OCI-LY7 (cell line): ENCODE results near the gene ADRA2A. TPM values are rescaled to one million over a fixed set of nuclear protein-coding genes. Genes with fewer than 3 reads are reported as not detected.

Experiments used
- BruUV-seq: library from RNA; stranded (reverse); fragments of 400-500 nt; replicated peaks from 2 replicates; lab custom pipeline; 2021; lab: Mats Ljungman, UMichigan
- CTCF ChIA-PET: fragments of 300-600 bp; sonication (Branson Sonifier 250); formaldehyde crosslinking; loops from one replicate; lab custom pipeline; 2022; ENCODE audit warnings: antibody characterized with exemption; ENCODE audit not compliant: unreplicated experiment; lab: Charles Lee
- POLR2A ChIA-PET: fragments of 300-600 bp; sonication (Branson Sonifier 250); formaldehyde crosslinking; loops from one replicate; lab custom pipeline; 2022; ENCODE audit warnings: antibody characterized with exemption; lab: Charles Lee
- DNase-seq: peaks from one replicate; pipeline ENCODE4 v3.0.0-alpha.2; 2015; ENCODE audit warnings: low spot score
- H2AFZ ChIP-seq: fragments of 200-600 bp; sonication (generic), shearing (Covaris generic); 2 replicates; pipeline ENCODE4 v1.6.1; 2014; ENCODE audit warnings: mild to moderate bottlenecking, antibody characterized with exemption, low read length, moderate library complexity
- H3K27ac ChIP-seq: fragments of 200-600 bp; sonication (generic); 2 replicates; pipeline ENCODE4 v1.5.1; 2014; ENCODE audit warnings: mixed run types, low read depth, mild to moderate bottlenecking, moderate library complexity, low read length, inconsistent platforms; ENCODE audit not compliant: poor library complexity, severe bottlenecking
- H3K36me3 ChIP-seq: fragments of 200-600 bp; sonication (generic); 2 replicates; pipeline ENCODE4 v1.6.1; 2014; ENCODE audit warnings: mild to moderate bottlenecking, antibody characterized with exemption, low read length, moderate library complexity, mixed read lengths; ENCODE audit not compliant: insufficient read depth
- H3K4me1 ChIP-seq: fragments of 200-600 bp; sonication (generic); 2 replicates; pipeline ENCODE4 v1.5.1; 2014; ENCODE audit warnings: mild to moderate bottlenecking, low read length; ENCODE audit not compliant: insufficient read depth, poor library complexity, severe bottlenecking
- H3K4me2 ChIP-seq: fragments of 200-600 bp; sonication (generic); 2 replicates; pipeline ENCODE4 v1.6.1; 2014; ENCODE audit warnings: mild to moderate bottlenecking, low read length
- H3K4me3 ChIP-seq: fragments of 200-600 bp; sonication (generic); 2 replicates; pipeline ENCODE4 v1.5.1; 2014; ENCODE audit warnings: mild to moderate bottlenecking, low read depth, low read length; ENCODE audit not compliant: poor library complexity, severe bottlenecking
- H3K79me2 ChIP-seq: fragments of 200-600 bp; sonication (generic); 2 replicates; pipeline ENCODE4 v1.6.1; 2016; ENCODE audit warnings: low read depth, mild to moderate bottlenecking, low read length, moderate library complexity, mixed read lengths; ENCODE audit not compliant: insufficient read depth
- H3K9me2 ChIP-seq: fragments of 200-600 bp; sonication (generic); 2 replicates; pipeline ENCODE4 v1.6.1; 2016; ENCODE audit warnings: mild to moderate bottlenecking, low read length, mixed read lengths; ENCODE audit not compliant: insufficient read depth
- H3K9me3 ChIP-seq: fragments of 200-600 bp; sonication (generic); 2 replicates; pipeline ENCODE4 v1.6.1; 2014; ENCODE audit warnings: mild to moderate bottlenecking, mixed run types, low read length, mixed read lengths
- H4K20me1 ChIP-seq: fragments of 200-600 bp; sonication (generic); 2 replicates; pipeline ENCODE4 v1.6.1; 2014; ENCODE audit warnings: mild to moderate bottlenecking, antibody characterized with exemption, low read length, moderate library complexity, mixed read lengths; ENCODE audit not compliant: insufficient read depth
- EZH2phosphoT487 ChIP-seq: fragments of 200-600 bp; sonication (generic); IDR thresholded peaks from 2 replicates; pipeline ENCODE4 v1.6.1; 2018; ENCODE audit warnings: low read depth, borderline replicate concordance, mild to moderate bottlenecking, mixed run types, antibody characterized with exemption, low read length, moderate library complexity, mixed read lengths
- intact Hi-C: fragments of 100-400 bp; cut with micrococcal nuclease; formaldehyde crosslinking; loops from one replicate; pipeline ENCODE4 v1.10.0; 2022; ENCODE audit not compliant: unreplicated experiment
- total RNA-seq, 2 experiments: library from RNA; depleted of rRNA in 1 of 2; stranded (reverse); fragments of >200 nt in 1 of 2; shearing (Covaris generic) in 1 of 2; gene quantifications; 2 replicates each; pipeline ENCODE4 v1.2.3, GENCODE V29; 2014 to 2022
- TF ChIP-seq, protein P1 (sequence below): fragments of 200-600 bp; sonication (generic); conservative IDR thresholded peaks from 2 replicates; pipeline ENCODE4 v1.5.1; 2014; ENCODE audit warnings: mild to moderate bottlenecking, antibody characterized with exemption, low read length, moderate library complexity, mixed read lengths

ADRA2A gene
- total RNA-seq, 2 experiments from 2014 or later: 0.06 TPM; not detected in 1

DNA sequence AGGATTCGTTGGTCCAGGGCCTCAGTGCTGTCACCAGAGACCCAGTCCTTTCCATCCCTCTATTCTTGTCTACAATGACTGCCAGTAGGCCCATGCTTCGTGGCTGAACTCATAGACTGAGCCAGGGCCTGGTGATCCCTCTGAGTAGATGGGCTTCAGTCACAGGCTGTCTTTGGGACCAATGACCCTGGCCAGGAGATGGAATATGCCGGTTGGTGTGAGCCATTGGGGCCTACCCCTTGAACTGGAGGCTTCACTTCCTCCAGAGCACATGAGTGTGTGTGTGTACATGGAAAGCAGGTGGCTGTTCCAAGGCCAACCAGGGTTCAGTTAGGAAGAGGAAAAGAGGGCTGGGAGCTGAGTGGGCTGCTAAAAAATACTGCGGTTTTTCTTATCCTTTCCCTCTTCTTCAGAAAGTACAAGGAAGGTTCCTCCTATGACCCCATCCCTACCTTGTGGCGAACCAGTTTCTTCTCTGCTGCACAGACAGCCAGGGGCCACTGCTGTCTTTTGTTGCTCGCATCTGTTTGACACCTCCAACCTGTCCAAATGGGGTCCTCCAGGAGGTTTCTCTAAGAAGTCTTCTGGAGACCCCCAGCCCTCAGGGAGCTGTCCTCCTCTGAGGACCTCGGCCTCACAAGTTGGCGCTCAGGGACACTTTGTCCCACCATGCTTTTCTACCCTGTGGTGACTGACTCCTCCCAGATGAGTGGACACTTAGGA, 36.6 kb downstream of the ADRA2A start:
- no peaks in the 10 kb centered on the region for H3K4me1 ChIP-seq
- no peak overlapping the region for H2AFZ ChIP-seq
- no peak for TF ChIP-seq EZH2phosphoT487
- TF ChIP-seq, protein P1, sequence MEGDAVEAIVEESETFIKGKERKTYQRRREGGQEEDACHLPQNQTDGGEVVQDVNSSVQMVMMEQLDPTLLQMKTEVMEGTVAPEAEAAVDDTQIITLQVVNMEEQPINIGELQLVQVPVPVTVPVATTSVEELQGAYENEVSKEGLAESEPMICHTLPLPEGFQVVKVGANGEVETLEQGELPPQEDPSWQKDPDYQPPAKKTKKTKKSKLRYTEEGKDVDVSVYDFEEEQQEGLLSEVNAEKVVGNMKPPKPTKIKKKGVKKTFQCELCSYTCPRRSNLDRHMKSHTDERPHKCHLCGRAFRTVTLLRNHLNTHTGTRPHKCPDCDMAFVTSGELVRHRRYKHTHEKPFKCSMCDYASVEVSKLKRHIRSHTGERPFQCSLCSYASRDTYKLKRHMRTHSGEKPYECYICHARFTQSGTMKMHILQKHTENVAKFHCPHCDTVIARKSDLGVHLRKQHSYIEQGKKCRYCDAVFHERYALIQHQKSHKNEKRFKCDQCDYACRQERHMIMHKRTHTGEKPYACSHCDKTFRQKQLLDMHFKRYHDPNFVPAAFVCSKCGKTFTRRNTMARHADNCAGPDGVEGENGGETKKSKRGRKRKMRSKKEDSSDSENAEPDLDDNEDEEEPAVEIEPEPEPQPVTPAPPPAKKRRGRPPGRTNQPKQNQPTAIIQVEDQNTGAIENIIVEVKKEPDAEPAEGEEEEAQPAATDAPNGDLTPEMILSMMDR: no peak
- no peak overlapping the region for H3K4me3 ChIP-seq
- H3K36me3 ChIP-seq: no peaks in the 10 kb centered on the region
- BruUV-seq: no TSS peak
- POLR2A ChIA-PET: no interaction called here
- H3K9me2 ChIP-seq: no peaks in the 10 kb centered on the region
- no peaks in the 10 kb centered on the region for H3K79me2 ChIP-seq
- no peak overlapping the region for H3K4me2 ChIP-seq
- CTCF ChIA-PET: interaction anchor here (0.6 kb wide), 1 partner anchor 168 kb away, joined by 3 read pairs; no protein-coding TSS in a partner anchor
- no peak overlapping the region for H3K27ac ChIP-seq
- no peak for DNase-seq
- H3K9me3 ChIP-seq: no peaks in the 10 kb centered on the region
- intact Hi-C loops: no loop called here
- no peaks in the 10 kb centered on the region for H4K20me1 ChIP-seq

DNA sequence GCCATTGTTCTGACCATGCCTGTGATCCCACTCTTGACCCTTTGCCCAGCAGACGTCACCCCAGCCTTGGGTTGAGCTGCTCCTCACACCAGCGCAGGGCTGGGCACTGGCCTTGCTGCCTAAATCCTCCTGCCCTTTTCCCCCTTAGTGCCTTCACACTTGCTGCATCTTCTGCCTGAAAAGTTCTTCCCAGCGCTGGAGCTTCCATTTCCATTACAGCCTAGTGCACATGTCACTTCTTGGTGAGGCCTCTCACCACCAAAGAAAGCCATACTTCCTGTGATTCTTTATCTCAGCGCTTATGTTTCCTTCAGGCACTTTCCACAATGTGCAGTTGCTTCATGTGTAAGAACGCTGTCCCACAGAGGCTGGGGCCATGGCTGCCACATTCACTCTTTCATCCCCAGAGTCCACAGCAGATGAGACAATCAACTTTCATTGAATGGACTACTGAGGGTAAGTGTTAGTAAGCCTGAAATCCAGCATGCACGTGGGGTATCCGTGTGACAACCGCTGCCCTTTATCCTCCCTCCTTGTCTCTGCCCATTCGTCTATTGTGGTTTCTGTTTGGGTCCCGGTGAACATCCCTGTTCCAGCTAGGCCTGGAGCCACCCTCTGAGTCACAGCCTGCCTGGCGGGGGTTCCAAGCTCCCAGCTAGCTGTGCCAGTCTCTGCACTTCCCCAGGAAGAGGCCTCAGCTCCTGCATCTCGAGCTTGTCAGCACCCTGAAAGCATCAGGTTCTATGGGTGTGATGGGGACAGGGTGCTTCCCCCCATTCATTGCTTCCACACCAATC, 37.3 kb downstream of the ADRA2A start:
- Histone ChIP-seq H4K20me1 (no peaks in the 10 kb centered on the region), H3K4me1 (no peaks in the 10 kb centered on the region), H3K4me2 (no peak overlapping the region), H2AFZ (no peak overlapping the region), H3K36me3 (no peaks in the 10 kb centered on the region), H3K79me2 (no peaks in the 10 kb centered on the region), H3K9me3 (no peaks in the 10 kb centered on the region), H3K27ac (no peak overlapping the region), H3K4me3 (no peak overlapping the region), H3K9me2 (no peaks in the 10 kb centered on the region)
- no peak for TF ChIP-seq EZH2phosphoT487
- TF ChIP-seq, protein P1: no peak
- no peak for DNase-seq
- intact Hi-C loops: no loop called here
- BruUV-seq: no TSS peak
- ChIA-PET CTCF (interaction anchor here (0.5 to 0.6 kb wide), 2 partner anchors 169 to 470 kb away, joined by 3 read pairs; partner anchors contain the start of gene RBM20), POLR2A (no interaction called here)
